Measurements from ENCODE around the gene CYCS.
A peak's percentile ranks its signal among the peaks of the same experiment; 100 is the strongest.
"Not testable (repeated sequence)": the region's sequence is repeated elsewhere in the genome, so short reads cannot be mapped to it uniquely, and the experiment has no call there.

CYCS gene

GRCh38 chr7:25134358-25135010 is 9.4 kb upstream of the CYCS start:
- no peaks in the 10 kb centered on the region for H3K9me3 Mint-ChIP-seq
- H3K36me3 Mint-ChIP-seq (ENCODE audit: low read depth): no peaks in the 10 kb centered on the region
- H3K27ac Mint-ChIP-seq: no peak overlapping the region
- no peak overlapping the region for H3K4me3 Mint-ChIP-seq
- peaks cover 5% of the 10 kb centered on the region for H3K4me1 Mint-ChIP-seq
- H3K27me3 Mint-ChIP-seq: peaks cover 2% of the 10 kb centered on the region
- DNase-seq (no peak), ATAC-seq (no peak)

DNA sequence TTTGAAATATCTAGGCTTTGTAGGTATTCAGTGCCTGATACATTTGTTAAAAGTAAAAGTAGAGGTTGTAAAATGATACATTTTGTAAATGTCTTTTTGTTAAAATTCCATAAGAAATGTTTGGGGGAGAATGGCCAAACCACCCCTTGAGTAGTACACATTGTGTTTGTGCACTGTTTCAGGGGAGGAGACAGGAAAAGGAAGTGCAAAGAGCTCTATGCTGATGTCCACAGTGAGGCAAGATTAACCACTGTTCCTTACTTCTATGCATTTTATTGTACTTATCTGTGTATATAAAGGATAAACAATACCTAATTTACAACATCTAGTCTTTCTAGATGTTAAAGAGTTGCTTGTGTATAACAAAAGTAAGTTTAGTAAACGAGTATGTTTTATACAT is 7.4 kb upstream of the CYCS start:
- no peak overlapping the region for H3K27ac Mint-ChIP-seq
- no peak overlapping the region for H3K4me3 Mint-ChIP-seq
- H3K9me3 Mint-ChIP-seq: no peaks in the 10 kb centered on the region
- peaks cover 2% of the 10 kb centered on the region for H3K27me3 Mint-ChIP-seq
- ATAC-seq: no peak
- H3K36me3 Mint-ChIP-seq (ENCODE audit: low read depth): no peaks in the 10 kb centered on the region
- peaks cover 5% of the 10 kb centered on the region for H3K4me1 Mint-ChIP-seq
- no peak for DNase-seq

DNA sequence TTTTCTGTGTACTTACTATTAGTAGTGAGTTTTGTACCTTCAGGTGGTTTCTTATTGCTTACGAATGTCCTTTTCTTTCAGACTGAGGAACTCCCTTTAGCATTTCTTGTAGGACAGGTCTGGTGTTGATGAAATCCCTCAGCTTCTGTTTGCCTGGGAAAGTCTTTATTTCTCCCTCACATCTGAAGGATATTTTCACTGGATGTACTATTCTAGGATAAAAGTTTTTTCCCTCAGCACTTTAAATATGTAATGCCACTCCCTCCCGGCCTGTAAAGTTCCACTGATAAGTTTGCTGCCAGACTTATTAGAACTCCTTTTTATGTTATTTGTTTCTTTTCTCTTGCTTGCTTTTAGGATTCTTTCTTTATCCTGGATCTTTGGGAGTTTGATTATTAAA is 1.7 kb upstream of the CYCS start:
- peaks cover 39% of the 10 kb centered on the region for H3K4me1 Mint-ChIP-seq
- H3K27me3 Mint-ChIP-seq: peaks cover 4% of the 10 kb centered on the region
- no peak overlapping the region for H3K27ac Mint-ChIP-seq
- no peaks in the 10 kb centered on the region for H3K9me3 Mint-ChIP-seq
- H3K36me3 Mint-ChIP-seq (ENCODE audit: low read depth): peaks cover 35% of the 10 kb centered on the region
- no peak overlapping the region for H3K4me3 Mint-ChIP-seq
- no peak for DNase-seq
- ATAC-seq: no peak

GRCh38 chr7:25124465-25125136 is 459 bp downstream of the CYCS start:
- peaks cover 53% of the 10 kb centered on the region for H3K36me3 Mint-ChIP-seq (ENCODE audit: low read depth)
- H3K4me1 Mint-ChIP-seq: peaks cover 57% of the 10 kb centered on the region
- peak; percentile 21 for DNase-seq
- peak overlapping the region; percentile 98 for H3K4me3 Mint-ChIP-seq
- H3K9me3 Mint-ChIP-seq: no peaks in the 10 kb centered on the region
- peak overlapping the region; percentile 100 for H3K27ac Mint-ChIP-seq
- peak; percentile 1 for ATAC-seq
- H3K27me3 Mint-ChIP-seq: peaks cover 3% of the 10 kb centered on the region

DNA sequence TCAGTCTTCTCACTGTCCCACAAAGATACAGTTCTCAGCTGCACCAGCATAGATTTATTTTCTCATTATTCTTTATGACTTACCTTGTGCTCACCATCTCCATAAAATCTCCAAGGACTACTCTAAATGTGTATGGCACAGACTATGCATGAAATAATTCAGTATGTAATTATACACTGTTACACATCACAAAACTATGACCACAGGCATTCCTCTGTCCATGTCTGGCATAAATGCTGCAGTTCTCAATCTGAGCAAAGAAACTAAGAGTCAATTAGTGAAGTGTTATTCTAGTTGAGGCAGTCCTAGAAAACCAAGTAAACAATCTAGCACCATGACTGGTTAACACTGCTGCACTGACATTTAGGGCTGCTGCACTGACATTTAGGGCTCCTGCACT is 2.7 kb downstream of the CYCS start:
- ATAC-seq: no peak
- DNase-seq: no peak
- Mint-ChIP-seq H3K27ac (peak overlapping the region; percentile 56), H3K4me3 (peak overlapping the region; percentile 98), H3K27me3 (peaks cover 3% of the 10 kb centered on the region), H3K9me3 (no peaks in the 10 kb centered on the region), H3K36me3 (ENCODE audit: low read depth) (peaks cover 61% of the 10 kb centered on the region), H3K4me1 (peaks cover 80% of the 10 kb centered on the region)

DNA sequence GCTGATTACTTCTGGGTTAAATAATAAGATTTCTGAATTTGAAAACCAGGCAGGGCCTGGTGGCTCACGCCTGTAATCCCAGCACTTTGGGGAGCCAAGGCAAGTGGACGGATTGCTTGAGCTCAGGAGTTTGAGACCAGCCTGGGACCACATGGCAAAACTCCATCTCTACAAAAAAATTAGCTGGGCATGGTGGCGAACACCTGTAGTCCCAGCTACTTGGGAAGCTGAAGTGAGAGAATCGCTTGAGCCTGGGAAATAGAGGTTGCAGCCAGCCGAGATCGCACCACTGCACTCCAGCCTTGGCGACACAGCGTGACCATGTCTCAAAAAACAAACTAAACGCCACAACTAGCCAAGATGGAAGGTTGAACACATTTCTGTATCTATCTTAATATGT is 3.5 kb downstream of the CYCS start:
- no peak overlapping the region for H3K4me3 Mint-ChIP-seq
- H3K27ac Mint-ChIP-seq: peak overlapping the region; percentile 56
- no peaks in the 10 kb centered on the region for H3K9me3 Mint-ChIP-seq
- DNase-seq: no peak
- peaks cover 87% of the 10 kb centered on the region for H3K4me1 Mint-ChIP-seq
- peaks cover 3% of the 10 kb centered on the region for H3K27me3 Mint-ChIP-seq
- peaks cover 61% of the 10 kb centered on the region for H3K36me3 Mint-ChIP-seq (ENCODE audit: low read depth)
- ATAC-seq: no peak

GRCh38 chr7:25119102-25119501 is 6.0 kb downstream of the CYCS start:
- no peak for DNase-seq
- peaks cover 48% of the 10 kb centered on the region for H3K36me3 Mint-ChIP-seq (ENCODE audit: low read depth)
- H3K4me3 Mint-ChIP-seq: no peak overlapping the region
- H3K9me3 Mint-ChIP-seq: no peaks in the 10 kb centered on the region
- peaks cover 73% of the 10 kb centered on the region for H3K4me1 Mint-ChIP-seq
- no peak for ATAC-seq
- peak overlapping the region; percentile 64 for H3K27ac Mint-ChIP-seq
- H3K27me3 Mint-ChIP-seq: no peaks in the 10 kb centered on the region

DNA sequence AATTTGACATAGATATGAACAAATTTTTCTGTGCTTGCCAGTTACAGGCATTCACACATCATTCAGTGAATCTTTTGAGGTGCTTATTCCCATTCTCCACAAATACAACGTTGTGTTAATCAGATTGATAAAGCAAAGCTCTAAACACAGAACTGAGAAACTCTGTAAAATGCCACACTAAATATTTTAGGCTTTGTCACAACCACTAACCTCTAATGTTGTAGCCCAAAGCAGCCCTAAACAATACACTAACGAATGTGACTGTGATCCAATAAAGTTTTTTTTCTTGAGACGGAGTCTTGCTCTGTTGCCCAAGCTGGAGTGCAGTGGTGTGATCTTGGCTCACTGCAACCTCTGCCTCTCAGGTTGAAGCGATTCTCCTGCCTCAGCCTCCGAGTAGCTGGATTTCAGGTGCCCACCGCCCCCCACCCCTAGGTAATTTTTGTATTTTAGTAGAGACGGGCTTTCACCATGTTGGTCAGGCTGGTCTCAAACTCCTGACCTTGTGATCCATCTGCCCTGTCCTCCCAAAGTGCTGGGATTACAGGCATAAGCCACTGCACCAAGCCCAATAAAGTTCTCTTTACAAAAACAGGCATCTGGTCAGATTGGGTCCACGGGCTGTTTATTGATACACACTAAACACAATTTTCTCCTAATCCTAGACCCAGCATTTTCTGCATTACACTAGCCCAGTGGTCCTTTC is 6.9 kb downstream of the CYCS start:
- peak overlapping the region; percentile 64 for H3K27ac Mint-ChIP-seq
- no peaks in the 10 kb centered on the region for H3K27me3 Mint-ChIP-seq
- no peaks in the 10 kb centered on the region for H3K9me3 Mint-ChIP-seq
- peaks cover 39% of the 10 kb centered on the region for H3K36me3 Mint-ChIP-seq (ENCODE audit: low read depth)
- no peak for DNase-seq
- peaks cover 64% of the 10 kb centered on the region for H3K4me1 Mint-ChIP-seq
- peak; percentile 3 for ATAC-seq
- H3K4me3 Mint-ChIP-seq: no peak overlapping the region

DNA sequence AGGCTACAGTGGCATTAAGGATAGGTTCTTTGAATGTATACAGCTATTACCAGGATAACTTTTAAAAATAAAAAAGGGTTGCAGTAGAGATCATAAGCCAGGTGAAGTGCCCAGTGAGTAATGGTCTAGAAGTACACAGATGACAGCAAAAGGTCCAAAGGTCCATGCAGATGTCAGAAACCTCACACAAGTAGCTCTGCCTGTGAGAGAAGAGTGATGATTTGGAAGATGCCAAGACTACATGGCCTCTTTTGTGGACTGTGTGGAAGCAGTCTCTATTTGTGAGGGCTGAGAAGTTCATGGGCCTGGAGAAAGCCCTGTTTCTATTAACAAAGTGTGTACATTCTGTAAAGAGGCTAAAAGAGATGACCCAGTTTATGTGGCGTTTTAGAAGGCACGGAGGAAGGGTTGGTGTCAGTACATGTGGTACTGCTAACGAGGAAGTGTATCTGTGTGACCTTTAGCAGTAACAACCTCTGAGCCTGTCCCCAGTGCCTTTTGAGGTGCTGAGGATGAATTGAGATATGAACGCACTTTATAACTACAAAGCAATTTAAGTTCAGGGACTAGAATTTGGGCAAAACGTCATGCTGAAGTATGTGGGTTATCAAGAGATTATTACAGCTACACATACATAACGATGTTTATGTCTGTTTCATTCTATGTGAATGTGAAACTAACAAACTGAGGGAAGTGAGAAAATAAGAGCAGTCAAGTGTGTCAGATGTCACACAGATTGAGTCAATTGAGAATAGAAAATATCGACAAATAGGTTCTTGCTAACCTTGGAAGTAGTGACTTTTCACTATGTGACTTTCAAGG is 7.6 kb downstream of the CYCS start:
- Mint-ChIP-seq H3K9me3 (no peaks in the 10 kb centered on the region), H3K36me3 (ENCODE audit: low read depth) (peaks cover 35% of the 10 kb centered on the region), H3K4me1 (peaks cover 58% of the 10 kb centered on the region), H3K4me3 (peak overlapping the region; percentile 33), H3K27ac (peak overlapping the region; percentile 64), H3K27me3 (no peaks in the 10 kb centered on the region)
- ATAC-seq (peak; percentile 70), DNase-seq (no peak)

- no peaks in the 10 kb centered on the region for H3K9me3 Mint-ChIP-seq
- no peaks in the 10 kb centered on the region for H3K27me3 Mint-ChIP-seq
- ATAC-seq (no peak), DNase-seq (no peak)
- H3K4me3 Mint-ChIP-seq: no peak overlapping the region
- peaks cover 51% of the 10 kb centered on the region for H3K4me1 Mint-ChIP-seq
- peaks cover 30% of the 10 kb centered on the region for H3K36me3 Mint-ChIP-seq (ENCODE audit: low read depth)
- H3K27ac Mint-ChIP-seq: peak overlapping the region; percentile 64
Observed at GRCh38 chr7:25116621-25117020, 8.4 kb downstream of the CYCS start.

DNA sequence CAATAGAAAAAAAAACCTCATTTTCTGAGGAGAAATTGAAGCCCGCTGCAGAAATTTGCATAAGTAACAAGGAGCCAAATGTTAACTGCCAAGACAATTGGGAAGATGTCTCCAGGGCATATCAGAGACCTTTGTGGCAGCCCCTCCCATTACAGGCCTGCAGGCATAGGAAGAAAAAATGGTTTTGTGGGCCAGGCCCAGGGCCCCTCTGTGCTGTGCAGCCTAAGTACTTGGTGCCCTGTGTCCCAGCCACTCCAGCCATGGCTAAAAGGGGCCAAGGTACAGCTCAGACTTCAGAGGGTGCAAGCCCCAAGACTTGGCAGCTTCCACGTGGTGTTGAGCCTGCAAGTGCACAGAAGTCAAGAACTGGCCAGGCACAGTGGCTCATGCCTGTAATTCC is 14.5 kb downstream of the CYCS start:
- ATAC-seq; H3K4me3 Mint-ChIP-seq; DNase-seq; H3K4me1 Mint-ChIP-seq; H3K9me3 Mint-ChIP-seq; H3K27ac Mint-ChIP-seq; H3K27me3 Mint-ChIP-seq; H3K36me3 Mint-ChIP-seq (ENCODE audit: low read depth): not testable (repeated sequence)

- H3K27me3 Mint-ChIP-seq: no peaks in the 10 kb centered on the region
- no peaks in the 10 kb centered on the region for H3K9me3 Mint-ChIP-seq
- no peak overlapping the region for H3K4me3 Mint-ChIP-seq
- no peak for DNase-seq
- ATAC-seq: no peak
- H3K27ac Mint-ChIP-seq: no peak overlapping the region
- peaks cover 6% of the 10 kb centered on the region for H3K36me3 Mint-ChIP-seq (ENCODE audit: low read depth)
- H3K4me1 Mint-ChIP-seq: peaks cover 7% of the 10 kb centered on the region
Observed at GRCh38 chr7:25109276-25109675, 15.8 kb downstream of the CYCS start.

GRCh38 chr7:25105911-25106310 is 19.1 kb downstream of the CYCS start:
- H3K36me3 Mint-ChIP-seq (ENCODE audit: low read depth): no peaks in the 10 kb centered on the region
- DNase-seq (no peak), ATAC-seq (no peak)
- peaks cover 2% of the 10 kb centered on the region for H3K27me3 Mint-ChIP-seq
- peaks cover 5% of the 10 kb centered on the region for H3K4me1 Mint-ChIP-seq
- H3K4me3 Mint-ChIP-seq: no peak overlapping the region
- H3K27ac Mint-ChIP-seq: no peak overlapping the region
- no peaks in the 10 kb centered on the region for H3K9me3 Mint-ChIP-seq

DNA sequence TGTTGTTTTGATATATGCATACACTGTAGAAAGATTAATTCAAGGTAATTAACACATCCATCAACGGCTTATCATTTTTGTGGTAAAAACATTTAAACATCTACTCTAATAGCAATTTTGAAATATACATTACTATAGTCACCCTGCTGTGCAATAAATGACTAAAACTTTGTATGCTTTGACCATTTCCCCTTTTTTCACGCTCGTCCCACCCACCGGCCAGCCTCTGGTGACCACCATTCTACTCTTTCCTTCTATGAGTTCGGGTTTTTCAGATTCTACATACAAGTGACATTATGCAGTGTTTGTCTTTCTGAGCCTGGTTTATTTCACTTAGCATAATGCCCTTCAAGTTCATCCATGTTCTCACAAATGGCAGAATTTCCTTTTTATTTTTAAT is 21.3 kb downstream of the CYCS start:
- Mint-ChIP-seq H3K4me1 (no peaks in the 10 kb centered on the region), H3K4me3 (no peak overlapping the region), H3K27ac (no peak overlapping the region), H3K9me3 (no peaks in the 10 kb centered on the region), H3K36me3 (ENCODE audit: low read depth) (no peaks in the 10 kb centered on the region), H3K27me3 (peaks cover 2% of the 10 kb centered on the region)
- DNase-seq (no peak), ATAC-seq (no peak)

Data from activated naive CD8-positive, alpha-beta T cell treated with anti-CD3 and anti-CD28 coated beads, Interleukin-2, amount 50 U/mL, for 24 hours (primary cell).